ENCODE measurements around the gene LRRK2.
"Not testable (repeated sequence)": the region's sequence is repeated elsewhere in the genome, so short reads cannot be mapped to it uniquely, and the experiment has no call there.

LRRK2 gene

GRCh38 chr12:40248585-40249297, 23.9 kb downstream of the LRRK2 start:
- DNase-seq = no peak

- not testable (repeated sequence) for DNase-seq
Measured at GRCh38 chr12:40250652-40251051, 25.9 kb downstream of the LRRK2 start.

- DNase-seq = no peak
Measured at GRCh38 chr12:40253936-40254335, 29.1 kb downstream of the LRRK2 start.

GRCh38 chr12:40254455-40255085, 29.8 kb downstream of the LRRK2 start:
- DNase-seq = no peak

- no peak for DNase-seq
Measured at GRCh38 chr12:40258371-40258770, 33.6 kb downstream of the LRRK2 start.

GRCh38 chr12:40261937-40262336, 37.1 kb downstream of the LRRK2 start:
- no peak for DNase-seq

- DNase-seq = no peak
Measured at GRCh38 chr12:40262657-40263056, 37.9 kb downstream of the LRRK2 start.

- DNase-seq = no peak
Measured at GRCh38 chr12:40263616-40264409, 39.0 kb downstream of the LRRK2 start.

- DNase-seq = no peak
Measured at GRCh38 chr12:40271981-40272664, 47.3 kb downstream of the LRRK2 start.

GRCh38 chr12:40281791-40282364, 57.1 kb downstream of the LRRK2 start:
- DNase-seq = no peak

GRCh38 chr12:40286583-40286982, 61.8 kb downstream of the LRRK2 start:
- DNase-seq = no peak

- DNase-seq = no peak
Measured at GRCh38 chr12:40287369-40287975, 62.7 kb downstream of the LRRK2 start.

- no peak for DNase-seq
Measured at GRCh38 chr12:40292788-40293429, 68.1 kb downstream of the LRRK2 start.

GRCh38 chr12:40298341-40298740, 73.5 kb downstream of the LRRK2 start:
- no peak for DNase-seq

- DNase-seq = no peak
Measured at GRCh38 chr12:40300490-40300889, 75.7 kb downstream of the LRRK2 start.

- no peak for DNase-seq
Measured at GRCh38 chr12:40309001-40309400, 84.2 kb downstream of the LRRK2 start.

GRCh38 chr12:40310211-40310610, 85.4 kb downstream of the LRRK2 start:
- no peak for DNase-seq

- DNase-seq = no peak
Measured at GRCh38 chr12:40312196-40312595, 87.4 kb downstream of the LRRK2 start.

GRCh38 chr12:40312982-40313576, 88.3 kb downstream of the LRRK2 start:
- no peak for DNase-seq

GRCh38 chr12:40313928-40314327, 89.1 kb downstream of the LRRK2 start:
- no peak for DNase-seq

GRCh38 chr12:40314927-40315326, 90.1 kb downstream of the LRRK2 start:
- no peak for DNase-seq

- no peak for DNase-seq
Measured at GRCh38 chr12:40315375-40315774, 90.6 kb downstream of the LRRK2 start.

Measured in stimulated activated CD4-positive, alpha-beta T cell treated with anti-CD3 and anti-CD28 coated beads, Interleukin-4, amount 100 ng/mL, for 24 hours (primary cell).